Measurements from ENCODE around the gene STAU1.
"Not testable (repeated sequence)": the region's sequence is repeated elsewhere in the genome, so short reads cannot be mapped to it uniquely, and the experiment has no call there.

The STAU1 gene

DNA sequence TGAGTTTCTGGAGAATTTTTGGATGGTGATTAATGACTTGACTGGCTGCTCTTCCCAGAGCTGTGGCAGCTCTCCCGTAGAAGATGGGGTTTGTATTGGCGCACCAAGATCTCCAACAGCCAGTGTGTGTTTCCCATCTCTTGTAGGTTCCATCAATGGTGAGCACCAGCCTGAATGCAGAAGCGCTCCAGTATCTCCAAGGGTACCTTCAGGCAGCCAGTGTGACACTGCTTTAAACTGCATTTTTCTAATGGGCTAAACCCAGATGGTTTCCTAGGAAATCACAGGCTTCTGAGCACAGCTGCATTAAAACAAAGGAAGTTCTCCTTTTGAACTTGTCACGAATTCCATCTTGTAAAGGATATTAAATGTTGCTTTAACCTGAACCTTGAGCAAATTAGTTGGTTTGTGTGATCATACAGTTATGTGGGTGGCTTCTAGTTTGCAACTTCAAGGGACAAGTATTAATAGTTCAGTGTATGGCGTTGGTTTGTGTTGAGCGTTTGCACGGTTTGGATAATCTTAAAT is 91.9 kb downstream of the STAU1 start:
- intact Hi-C loops (cut with DNase I): no loop called here
- no peak for DNase-seq

DNA sequence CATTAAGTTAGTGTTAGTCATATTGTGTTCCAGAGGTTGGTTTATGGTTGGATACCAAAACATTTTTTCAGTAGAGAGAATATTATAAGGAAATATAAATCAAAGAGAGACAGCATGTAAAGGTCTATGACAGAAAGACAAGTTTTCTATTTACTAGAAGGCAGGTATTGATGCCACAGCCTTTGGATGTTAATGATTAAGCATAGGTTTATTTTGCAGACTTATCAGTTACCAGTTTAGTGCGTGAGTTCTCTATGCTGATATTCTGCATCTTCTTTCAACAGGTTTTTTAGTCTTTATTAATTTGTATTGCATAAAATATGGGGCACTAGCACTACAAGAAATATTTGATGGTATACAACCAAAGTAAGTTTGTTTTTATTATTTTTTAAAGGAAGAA is 96.4 kb downstream of the STAU1 start:
- intact Hi-C loops (cut with DNase I): no loop called here
- no peak for DNase-seq

DNA sequence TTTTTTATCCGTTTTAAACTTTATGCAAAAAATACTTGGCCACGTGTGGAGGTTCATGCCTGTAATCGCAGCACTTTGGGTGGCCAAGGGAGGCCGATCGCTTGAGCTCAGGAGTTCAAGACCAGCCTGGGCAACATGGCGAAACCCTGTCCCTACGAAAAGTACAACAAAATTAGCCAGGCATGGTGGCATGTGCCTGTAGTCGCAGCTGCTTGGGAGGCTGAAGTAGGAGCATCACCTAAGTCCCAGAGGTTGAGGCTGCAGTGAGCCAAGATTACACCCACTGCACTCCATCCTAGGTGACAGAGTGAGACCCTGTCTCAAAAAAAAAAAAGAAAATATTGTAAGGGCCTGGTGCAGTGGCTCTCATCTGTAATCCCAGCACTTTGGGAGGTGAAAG is 97.0 kb downstream of the STAU1 start:
- no peak for DNase-seq
- intact Hi-C loops (cut with DNase I): no loop called here

DNA sequence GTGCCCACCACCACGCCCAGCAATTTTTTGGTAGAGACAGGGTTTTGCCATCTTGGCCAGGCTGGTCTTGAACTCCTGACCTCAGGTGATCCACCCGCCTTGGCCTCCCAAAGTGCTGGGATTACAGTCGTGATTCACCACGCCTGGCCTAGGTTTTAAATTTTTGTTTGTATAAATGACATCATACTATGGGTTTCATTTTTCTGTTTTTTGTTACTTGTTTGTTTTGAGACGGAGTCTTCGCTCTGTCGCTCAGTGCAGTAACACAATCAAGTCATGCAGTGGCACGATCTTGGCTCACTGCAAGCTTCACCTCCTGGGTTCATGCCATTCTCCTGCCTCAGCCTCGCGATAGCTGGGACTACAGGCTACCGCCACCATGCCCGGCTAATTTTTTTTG is 105.8 kb downstream of the STAU1 start:
- DNase-seq; intact Hi-C loops (cut with DNase I): not testable (repeated sequence)

DNA sequence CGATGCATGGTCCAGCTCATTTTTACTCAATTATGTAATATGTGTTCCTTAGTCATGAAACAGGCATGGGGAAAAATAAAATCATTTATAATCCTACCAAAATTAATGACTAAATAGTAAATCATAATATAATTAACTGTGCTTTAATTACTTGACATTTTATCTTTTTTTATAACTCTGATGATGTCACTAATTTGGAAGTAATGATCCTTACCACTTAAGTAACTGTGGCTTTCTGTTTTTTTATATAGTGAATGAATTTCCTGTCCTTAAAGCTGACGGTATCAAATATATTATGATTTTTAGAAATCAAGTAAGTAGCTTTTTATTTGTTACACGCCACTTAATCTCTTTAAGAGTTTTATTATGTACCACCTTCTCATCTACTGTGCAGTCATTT is 109.8 kb downstream of the STAU1 start:
- intact Hi-C loops (cut with DNase I): no loop called here
- no peak for DNase-seq

DNA sequence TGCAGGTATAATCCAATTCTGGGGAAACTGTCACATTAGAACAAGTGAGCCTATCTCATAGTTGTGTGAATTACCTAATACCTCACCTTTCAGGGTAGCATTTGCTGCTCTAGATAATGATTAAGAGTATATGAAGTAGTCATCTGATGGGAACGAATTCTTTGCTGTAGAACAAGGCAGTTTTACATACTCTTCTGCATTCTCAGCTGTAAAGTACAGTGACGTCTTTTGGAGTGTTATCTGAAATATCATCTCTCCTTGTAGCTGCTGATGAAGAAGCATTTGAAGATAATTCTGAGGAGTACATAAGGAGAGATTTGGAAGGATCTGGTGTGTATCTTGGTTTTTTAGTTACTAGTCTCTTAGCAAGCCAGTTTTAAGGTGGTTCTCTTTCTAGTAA is 113.6 kb downstream of the STAU1 start:
- intact Hi-C loops (cut with DNase I): no loop called here
- no peak for DNase-seq

Measured in posterior cingulate gyrus (tissue), 11 donors.